T-cell (primary cell): Measurements from ENCODE around the gene NAPG. TPM values are rescaled to one million over a fixed set of nuclear protein-coding genes. Genes with fewer than 3 reads are reported as not detected.
"Not testable (repeated sequence)": the region's sequence is repeated elsewhere in the genome, so short reads cannot be mapped to it uniquely, and the experiment has no call there.

ENCODE experiments used
- ATAC-seq, 4 experiments: fragments of 200-7000 bp in 3 of 4; fragments of 150-1000 bp in 1 of 4; cut with Tn5 transposase; replicated peaks in 1 of 4; 1 replicate in 3 of 4; 2 replicates in 1 of 4; pipeline ENCODE4 v1.10.0; 2021; ENCODE audit warnings: moderate library complexity in 3 of 4, mild to moderate bottlenecking in 2 of 4, moderate number of reproducible peaks in 1 of 4
- CTCF ChIA-PET, 2 donors: fragments of 300-600 bp; sonication (Branson Sonifier 250); formaldehyde crosslinking; loops; one replicate each; lab custom pipeline; 2022; ENCODE audit warnings: antibody characterized with exemption in 2 of 2; lab: Charles Lee
- POLR2A ChIA-PET, 2 donors: fragments of 300-600 bp; sonication (Branson Sonifier 250); formaldehyde crosslinking; loops; one replicate each; lab custom pipeline; 2022; ENCODE audit warnings: antibody characterized with exemption in 2 of 2; lab: Charles Lee
- DNase-seq, 35 experiments: peaks; one replicate each; pipeline versions ENCODE4 v3.0.0 to v3.0.0-alpha.2; 2013 to 2023
- H3K27ac ChIP-seq: one replicate; pipeline ENCODE4 v1.5.1; 2013; ENCODE audit warnings: low read length
- H3K27me3 ChIP-seq, 2 experiments: replicated peaks in 1 of 2; 1 replicate in 1 of 2; 2 replicates in 1 of 2; pipeline versions ENCODE4 v1.6.1 to v1.7.0; 2013; ENCODE audit warnings: low read length in 1 of 2, mixed read lengths in 1 of 2; ENCODE audit not compliant: control insufficient read depth in 2 of 2, insufficient read depth in 2 of 2; ENCODE audit errors: extremely low read depth in 1 of 2
- H3K36me3 ChIP-seq, 2 donors: 1 replicate in 1 of 2; 2 replicates in 1 of 2; pipeline versions ENCODE4 v1.6.1 to v1.7.0; 2013; ENCODE audit warnings: low read length in 1 of 2; ENCODE audit not compliant: control insufficient read depth in 2 of 2, insufficient read depth in 1 of 2; ENCODE audit errors: extremely low read depth in 1 of 2
- H3K4me1 ChIP-seq, 2 experiments: 1 replicate in 1 of 2; 2 replicates in 1 of 2; pipeline versions ENCODE4 v1.6.1 to v1.7.0; 2013; ENCODE audit warnings: low read length in 2 of 2, mixed read lengths in 1 of 2; ENCODE audit not compliant: insufficient read depth in 2 of 2, control insufficient read depth in 1 of 2; ENCODE audit errors: extremely low read depth in 1 of 2
- H3K4me3 ChIP-seq, 2 donors: 1 replicate in 1 of 2; 2 replicates in 1 of 2; pipeline versions ENCODE4 v1.5.1 to v1.7.0; 2013; ENCODE audit warnings: mild to moderate bottlenecking in 2 of 2, low read length in 1 of 2, moderate library complexity in 1 of 2; ENCODE audit not compliant: control insufficient read depth in 1 of 2; ENCODE audit errors: extremely low read depth in 1 of 2
- H3K9me3 ChIP-seq: 2 replicates; pipeline ENCODE4 v1.7.0; 2013
- H3K27ac Mint-ChIP-seq, 2 donors: one replicate each; pipeline ENCODE4 v1.8.0; 2020 to 2021; ENCODE audit warnings: mild to moderate bottlenecking in 2 of 2, mixed read lengths in 2 of 2
- H3K27me3 Mint-ChIP-seq, 2 donors: one replicate each; pipeline ENCODE4 v1.8.0; 2021 to 2022; ENCODE audit warnings: mixed read lengths in 2 of 2
- H3K36me3 Mint-ChIP-seq: one replicate; pipeline ENCODE4 v1.8.0; 2021; ENCODE audit warnings: mixed read lengths
- H3K4me1 Mint-ChIP-seq, 3 donors: one replicate each; pipeline ENCODE4 v1.8.0; 2020 to 2022; ENCODE audit warnings: mixed read lengths in 3 of 3, mild to moderate bottlenecking in 1 of 3
- H3K4me3 Mint-ChIP-seq, 3 donors: one replicate each; pipeline ENCODE4 v1.8.0; 2020 to 2022; ENCODE audit warnings: mild to moderate bottlenecking in 3 of 3, mixed read lengths in 3 of 3, moderate library complexity in 3 of 3
- H3K9me3 Mint-ChIP-seq, 3 donors: one replicate each; pipeline ENCODE4 v1.8.0; 2020 to 2022; ENCODE audit warnings: mixed read lengths in 3 of 3
- WGBS: methylation state at CpG from one replicate; pipeline ENCODE4 v1.1.5; 2013; ENCODE audit warnings: missing lambda C conversion rate; ENCODE audit not compliant: insufficient coverage; 5-methylcytosine and 5-hydroxymethylcytosine counted together
- total RNA-seq, 35 experiments: library from RNA in 6 of 35; stranded (reverse) in 6 of 35; fragments of 120-200 nt in 1 of 35; gene quantifications; one replicate each; pipeline versions ENCODE4 v1.2.1 to v1.2.4 and lab custom pipeline; 2013 to 2026

The NAPG gene
- total RNA-seq, 5 donors from 2014 or later (not counting 1 experiment from before 2014, with no cell fraction given): 22.6 to 33.4 (median 28.0) TPM

DNA sequence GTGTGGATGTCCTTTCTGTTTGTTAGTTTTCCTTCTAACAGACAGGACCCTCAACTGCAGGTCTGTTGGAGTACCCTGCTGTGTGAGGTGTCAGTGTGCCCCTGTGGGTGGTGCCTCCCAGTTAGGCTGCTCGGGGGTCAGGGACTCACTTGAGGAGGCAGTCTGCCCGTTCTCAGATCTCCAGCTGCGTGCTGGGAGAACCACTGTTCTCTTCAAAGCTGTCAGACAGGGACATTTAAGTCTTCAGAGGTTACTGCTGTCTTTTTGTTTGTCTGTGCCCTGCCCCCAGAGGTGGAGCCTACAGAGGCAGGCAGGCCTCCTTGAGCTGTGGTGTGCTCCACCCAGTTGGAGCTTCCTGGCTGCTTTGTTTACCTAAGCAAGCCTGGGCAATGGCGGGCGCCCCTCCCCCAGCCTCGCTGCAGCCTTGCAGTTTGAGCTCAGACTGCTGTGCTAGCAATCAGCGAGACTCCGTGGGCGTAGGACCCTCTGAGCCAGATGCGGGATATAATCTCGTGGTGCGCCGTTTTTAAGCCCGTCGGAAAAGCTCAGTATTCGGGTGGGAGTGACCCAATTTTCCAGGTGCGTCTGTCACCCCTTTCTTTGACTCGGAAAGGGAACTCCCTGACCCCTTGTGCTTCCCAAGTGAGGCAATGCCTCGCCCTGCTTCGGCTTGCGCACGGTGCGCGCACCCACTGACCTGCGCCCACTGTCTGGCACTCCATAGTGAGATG, 52.2 kb downstream of the NAPG start:
- H3K27me3 ChIP-seq, H3K27me3 Mint-ChIP-seq, POLR2A ChIA-PET, CTCF ChIA-PET, H3K9me3 Mint-ChIP-seq, ATAC-seq, H3K9me3 ChIP-seq, H3K36me3 ChIP-seq, H3K27ac ChIP-seq, H3K4me3 ChIP-seq, H3K4me1 ChIP-seq: not testable (repeated sequence)
- WGBS: 67% methylated on average over 21 of the region's 25 CpGs
- Mint-ChIP-seq H3K27ac (peak overlapping the region; percentile 39 to 55), H3K4me3 (peak overlapping the region; percentile 17 to 59 (median 41)), H3K4me1 (peaks cover 10 to 23% (median 14%) of the 10 kb centered on the region in 3 donors), H3K36me3 (peaks cover 11% of the 10 kb centered on the region)
- DNase-seq: peak in 3 of 35 experiments; percentile 4 to 31 (median 19)

- POLR2A ChIA-PET, H3K9me3 Mint-ChIP-seq, H3K4me3 ChIP-seq, H3K9me3 ChIP-seq, H3K27ac ChIP-seq, H3K4me1 ChIP-seq, CTCF ChIA-PET, H3K27ac Mint-ChIP-seq, DNase-seq, H3K27me3 Mint-ChIP-seq, H3K36me3 ChIP-seq, H3K27me3 ChIP-seq, ATAC-seq: not testable (repeated sequence)
- 100% methylated on average over 2 of the region's 11 CpGs for WGBS
- Mint-ChIP-seq H3K36me3 (peaks cover 11% of the 10 kb centered on the region), H3K4me3 (peak overlapping the region in 1 of 3 donors; percentile 59), H3K4me1 (peaks cover 10 to 23% (median 14%) of the 10 kb centered on the region in 3 donors)
These were observed 52.7 kb downstream of the NAPG start for GRCh38 chr18:10578573-10578899.

- peaks cover 10 to 23% (median 14%) of the 10 kb centered on the region in 3 donors for H3K4me1 Mint-ChIP-seq
- no peaks in the 10 kb centered on the region for H3K36me3 ChIP-seq
- H3K9me3 Mint-ChIP-seq: peaks cover 0 to 5% (median 0%) of the 10 kb centered on the region in 3 donors
- no peak overlapping the region for H3K27ac Mint-ChIP-seq
- peak overlapping the region in 1 of 3 donors; percentile 59 for H3K4me3 Mint-ChIP-seq
- peaks cover 3 to 5% of the 10 kb centered on the region in 2 experiments for H3K4me1 ChIP-seq
- H3K27ac ChIP-seq: no peak overlapping the region
- POLR2A ChIA-PET: no interaction called here
- peaks cover 11% of the 10 kb centered on the region for H3K36me3 Mint-ChIP-seq
- H3K4me3 ChIP-seq: no peak overlapping the region
- H3K9me3 ChIP-seq: no peaks in the 10 kb centered on the region
- no peaks in the 10 kb centered on the region for H3K27me3 Mint-ChIP-seq
- ATAC-seq: no peak
- 89% methylated on average over 9 of the region's 12 CpGs for WGBS
- no peak for DNase-seq
- no peaks in the 10 kb centered on the region for H3K27me3 ChIP-seq
- CTCF ChIA-PET: no interaction called here
These were observed 53.4 kb downstream of the NAPG start for GRCh38 chr18:10579079-10579867.

DNA sequence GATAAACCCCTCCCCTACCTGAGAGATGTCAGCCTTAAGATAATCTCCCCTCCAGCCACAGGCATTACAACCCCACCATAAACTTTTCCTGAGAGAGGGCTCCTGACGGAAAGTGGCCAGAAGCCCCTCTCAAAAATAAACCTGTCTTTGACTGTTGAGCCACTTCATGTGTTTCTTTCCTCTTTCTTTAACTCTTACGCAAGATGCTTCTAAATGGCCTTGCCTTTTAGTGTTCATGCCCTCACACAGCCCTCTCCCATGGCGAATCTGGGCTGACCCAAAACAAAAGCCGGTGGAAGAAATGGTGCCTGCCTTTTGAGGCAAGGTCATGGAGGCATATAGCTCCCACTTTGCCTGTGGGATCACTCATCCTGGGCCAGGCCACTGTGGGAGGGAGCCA, 54.4 kb downstream of the NAPG start:
- Histone ChIP-seq H3K27me3 (no peaks in the 10 kb centered on the region), H3K9me3 (no peaks in the 10 kb centered on the region), H3K4me1 (peaks cover 3 to 5% of the 10 kb centered on the region in 2 experiments), H3K27ac (no peak overlapping the region), H3K36me3 (no peaks in the 10 kb centered on the region), H3K4me3 (no peak overlapping the region)
- ChIA-PET POLR2A (no interaction called here), CTCF (no interaction called here)
- no peaks in the 10 kb centered on the region for H3K27me3 Mint-ChIP-seq
- peaks cover 11% of the 10 kb centered on the region for H3K36me3 Mint-ChIP-seq
- no peak for DNase-seq
- 97% methylated on average over 4 of the region's 4 CpGs for WGBS
- peaks cover 10 to 23% (median 14%) of the 10 kb centered on the region in 3 donors for H3K4me1 Mint-ChIP-seq
- H3K27ac Mint-ChIP-seq: no peak overlapping the region
- H3K4me3 Mint-ChIP-seq: no peak overlapping the region
- ATAC-seq: no peak
- peaks cover 0 to 5% (median 0%) of the 10 kb centered on the region in 3 donors for H3K9me3 Mint-ChIP-seq

- peaks cover 0 to 5% (median 0%) of the 10 kb centered on the region in 3 donors for H3K9me3 Mint-ChIP-seq
- H3K4me3 Mint-ChIP-seq: no peak overlapping the region
- WGBS: no CpG with 5 or more reads among the region's 1 CpG
- H3K36me3 Mint-ChIP-seq: peaks cover 1% of the 10 kb centered on the region
- no peak overlapping the region for H3K27ac Mint-ChIP-seq
- ChIA-PET POLR2A (no interaction called here), CTCF (no interaction called here)
- DNase-seq: no peak
- Histone ChIP-seq H3K27me3 (no peaks in the 10 kb centered on the region), H3K4me3 (no peak overlapping the region), H3K9me3 (no peaks in the 10 kb centered on the region), H3K27ac (no peak overlapping the region), H3K4me1 (peaks cover 0 to 5% of the 10 kb centered on the region in 2 experiments), H3K36me3 (no peaks in the 10 kb centered on the region)
- H3K4me1 Mint-ChIP-seq: peaks cover 0 to 2% (median 2%) of the 10 kb centered on the region in 3 donors
- no peak for ATAC-seq
- H3K27me3 Mint-ChIP-seq: no peaks in the 10 kb centered on the region
These were observed 59.4 kb downstream of the NAPG start for GRCh38 chr18:10585260-10585659.

- peaks cover 0 to 12% (median 0%) of the 10 kb centered on the region in 3 donors for H3K9me3 Mint-ChIP-seq
- ChIA-PET POLR2A (no interaction called here), CTCF (no interaction called here)
- H3K36me3 ChIP-seq: no peaks in the 10 kb centered on the region
- H3K27ac ChIP-seq: no peak overlapping the region
- ATAC-seq (no peak), DNase-seq (no peak)
- H3K4me1 ChIP-seq: no peaks in the 10 kb centered on the region
- H3K4me3 Mint-ChIP-seq: no peak overlapping the region
- peaks cover 0 to 3% of the 10 kb centered on the region in 2 experiments for H3K27me3 ChIP-seq
- no peaks in the 10 kb centered on the region for H3K4me1 Mint-ChIP-seq
- no peak overlapping the region for H3K27ac Mint-ChIP-seq
- H3K4me3 ChIP-seq: no peak overlapping the region
- 90% methylated on average over 23 of the region's 30 CpGs for WGBS
- H3K27me3 Mint-ChIP-seq: no peaks in the 10 kb centered on the region
- H3K36me3 Mint-ChIP-seq: no peaks in the 10 kb centered on the region
- no peaks in the 10 kb centered on the region for H3K9me3 ChIP-seq
These were observed 63.1 kb downstream of the NAPG start for GRCh38 chr18:10588975-10589374.
